ENCODE measurements around the gene PEX10. TPM values are rescaled to one million over a fixed set of nuclear protein-coding genes. Genes with fewer than 3 reads are reported as not detected.
"Not testable (repeated sequence)": the region's sequence is repeated elsewhere in the genome, so short reads cannot be mapped to it uniquely, and the experiment has no call there.

PEX10 gene
- polyA plus RNA-seq, result 10 to 100 TPM; 19.7 to 21.1 TPM

GRCh38 chr1:2412395-2412772 lies at the start of gene PEX10:
PEX10 (minus strand) TSS chr1:2412564; CDS start chr1:2412502, 62 bp downstream.
- Histone ChIP-seq H3K27me3 (ENCODE audit: control insufficient read depth in 1 of 2, insufficient read depth in 2 of 2, low read length in 2 of 2) (no peaks in the 10 kb centered on the region), H3K4me3 (ENCODE audit: low read depth in 1 of 2, low read length in 2 of 2) (peak within 1 kb of the TSS; percentile 90 to 94), H3K4me1 (ENCODE audit: control insufficient read depth in 2 of 2, insufficient read depth in 2 of 2, low read length in 1 of 2) (peaks cover 6 to 26% of the 10 kb centered on the region in 2 donors), H3K36me3 (ENCODE audit: control insufficient read depth in 2 of 2, insufficient read depth in 2 of 2, low read length in 1 of 2) (peaks cover 0 to 12% of the 10 kb centered on the region in 2 donors), H3K27ac (ENCODE audit: low read depth in 2 of 2, low read length in 1 of 2) (peak within 1 kb of the TSS; percentile 87 to 94), H3K9me3 (ENCODE audit: control insufficient read depth in 2 of 2, insufficient read depth in 1 of 2, low read depth in 1 of 2, low read length in 1 of 2) (no peaks in the 10 kb centered on the region)
- WGBS, 2 donors, result 1 to 2% methylated on average over 37 to 55 of the region's 55 CpGs

GRCh38 chr1:2460996-2461751 lies 48.8 kb upstream of the PEX10 start:
- Histone ChIP-seq H3K9me3 (ENCODE audit: control insufficient read depth in 2 of 2, insufficient read depth in 1 of 2, low read depth in 1 of 2, low read length in 1 of 2) (no peaks in the 10 kb centered on the region), H3K36me3 (ENCODE audit: control insufficient read depth in 2 of 2, insufficient read depth in 2 of 2, low read length in 1 of 2) (no peaks in the 10 kb centered on the region), H3K4me3 (ENCODE audit: low read depth in 1 of 2, low read length in 2 of 2) (no peak overlapping the region), H3K4me1 (ENCODE audit: control insufficient read depth in 2 of 2, insufficient read depth in 2 of 2, low read length in 1 of 2) (peaks cover under 1 to 10% of the 10 kb centered on the region in 2 donors), H3K27ac (ENCODE audit: low read depth in 2 of 2, low read length in 1 of 2) (no peak overlapping the region), H3K27me3 (ENCODE audit: control insufficient read depth in 1 of 2, insufficient read depth in 2 of 2, low read length in 2 of 2) (no peaks in the 10 kb centered on the region)
- WGBS, 2 donors, result 75 to 78% methylated on average over 18 of the region's 18 CpGs

GRCh38 chr1:2460203-2460602 lies 47.8 kb upstream of the PEX10 start:
- H3K4me3 ChIP-seq (ENCODE audit: low read depth in 1 of 2, low read length in 2 of 2), result no peak overlapping the region
- H3K36me3 ChIP-seq (ENCODE audit: control insufficient read depth in 2 of 2, insufficient read depth in 2 of 2, low read length in 1 of 2), result no peaks in the 10 kb centered on the region
- H3K27me3 ChIP-seq (ENCODE audit: control insufficient read depth in 1 of 2, insufficient read depth in 2 of 2, low read length in 2 of 2), result no peaks in the 10 kb centered on the region
- WGBS, 2 donors, result 72 to 73% methylated on average over 8 of the region's 8 CpGs
- H3K9me3 ChIP-seq (ENCODE audit: control insufficient read depth in 2 of 2, insufficient read depth in 1 of 2, low read depth in 1 of 2, low read length in 1 of 2), result no peaks in the 10 kb centered on the region
- peaks cover 3 to 6% of the 10 kb centered on the region in 2 donors for H3K4me1 ChIP-seq (ENCODE audit: control insufficient read depth in 2 of 2, insufficient read depth in 2 of 2, low read length in 1 of 2)
- H3K27ac ChIP-seq (ENCODE audit: low read depth in 2 of 2, low read length in 1 of 2), result no peak overlapping the region

- Histone ChIP-seq H3K27me3 (ENCODE audit: control insufficient read depth in 1 of 2, insufficient read depth in 2 of 2, low read length in 2 of 2) (no peaks in the 10 kb centered on the region), H3K9me3 (ENCODE audit: control insufficient read depth in 2 of 2, insufficient read depth in 1 of 2, low read depth in 1 of 2, low read length in 1 of 2) (no peaks in the 10 kb centered on the region), H3K4me3 (ENCODE audit: low read depth in 1 of 2, low read length in 2 of 2) (no peak overlapping the region), H3K4me1 (ENCODE audit: control insufficient read depth in 2 of 2, insufficient read depth in 2 of 2, low read length in 1 of 2) (peaks cover 2 to 3% of the 10 kb centered on the region in 2 donors), H3K27ac (ENCODE audit: low read depth in 2 of 2, low read length in 1 of 2) (no peak overlapping the region), H3K36me3 (ENCODE audit: control insufficient read depth in 2 of 2, insufficient read depth in 2 of 2, low read length in 1 of 2) (no peaks in the 10 kb centered on the region)
- 54 to 65% methylated on average over 22 to 23 of the region's 23 CpGs for WGBS, 2 donors
Measured at GRCh38 chr1:2459757-2460156, 47.4 kb upstream of the PEX10 start.

GRCh38 chr1:2459102-2459753 lies 46.9 kb upstream of the PEX10 start:
- not testable (repeated sequence) for H3K27me3 ChIP-seq (ENCODE audit: control insufficient read depth in 1 of 2, insufficient read depth in 2 of 2, low read length in 2 of 2); H3K4me1 ChIP-seq (ENCODE audit: control insufficient read depth in 2 of 2, insufficient read depth in 2 of 2, low read length in 1 of 2); H3K9me3 ChIP-seq (ENCODE audit: control insufficient read depth in 2 of 2, insufficient read depth in 1 of 2, low read depth in 1 of 2, low read length in 1 of 2); H3K4me3 ChIP-seq (ENCODE audit: low read depth in 1 of 2, low read length in 2 of 2); H3K36me3 ChIP-seq (ENCODE audit: control insufficient read depth in 2 of 2, insufficient read depth in 2 of 2, low read length in 1 of 2); H3K27ac ChIP-seq (ENCODE audit: low read depth in 2 of 2, low read length in 1 of 2)
- 76 to 79% methylated on average over 14 to 16 of the region's 16 CpGs for WGBS, 2 donors

- Histone ChIP-seq H3K4me3 (ENCODE audit: low read depth in 1 of 2, low read length in 2 of 2) (no peak overlapping the region), H3K4me1 (ENCODE audit: control insufficient read depth in 2 of 2, insufficient read depth in 2 of 2, low read length in 1 of 2) (peaks cover 0 to 3% of the 10 kb centered on the region in 2 donors), H3K27ac (ENCODE audit: low read depth in 2 of 2, low read length in 1 of 2) (no peak overlapping the region), H3K36me3 (ENCODE audit: control insufficient read depth in 2 of 2, insufficient read depth in 2 of 2, low read length in 1 of 2) (no peaks in the 10 kb centered on the region), H3K9me3 (ENCODE audit: control insufficient read depth in 2 of 2, insufficient read depth in 1 of 2, low read depth in 1 of 2, low read length in 1 of 2) (no peaks in the 10 kb centered on the region), H3K27me3 (ENCODE audit: control insufficient read depth in 1 of 2, insufficient read depth in 2 of 2, low read length in 2 of 2) (no peaks in the 10 kb centered on the region)
- 82% methylated on average over 18 of the region's 18 CpGs for WGBS, 2 donors
Measured at GRCh38 chr1:2458687-2459086, 46.3 kb upstream of the PEX10 start.

- Histone ChIP-seq H3K27me3 (ENCODE audit: control insufficient read depth in 1 of 2, insufficient read depth in 2 of 2, low read length in 2 of 2) (no peaks in the 10 kb centered on the region), H3K36me3 (ENCODE audit: control insufficient read depth in 2 of 2, insufficient read depth in 2 of 2, low read length in 1 of 2) (no peaks in the 10 kb centered on the region), H3K4me3 (ENCODE audit: low read depth in 1 of 2, low read length in 2 of 2) (no peak overlapping the region), H3K4me1 (ENCODE audit: control insufficient read depth in 2 of 2, insufficient read depth in 2 of 2, low read length in 1 of 2) (peaks cover 0 to 3% of the 10 kb centered on the region in 2 donors), H3K27ac (ENCODE audit: low read depth in 2 of 2, low read length in 1 of 2) (no peak overlapping the region), H3K9me3 (ENCODE audit: control insufficient read depth in 2 of 2, insufficient read depth in 1 of 2, low read depth in 1 of 2, low read length in 1 of 2) (no peaks in the 10 kb centered on the region)
- 75 to 85% methylated on average over 17 of the region's 17 CpGs for WGBS, 2 donors
Measured at GRCh38 chr1:2457444-2457843, 45.1 kb upstream of the PEX10 start.

- Histone ChIP-seq H3K9me3 (ENCODE audit: control insufficient read depth in 2 of 2, insufficient read depth in 1 of 2, low read depth in 1 of 2, low read length in 1 of 2) (no peaks in the 10 kb centered on the region), H3K27ac (ENCODE audit: low read depth in 2 of 2, low read length in 1 of 2) (no peak overlapping the region), H3K27me3 (ENCODE audit: control insufficient read depth in 1 of 2, insufficient read depth in 2 of 2, low read length in 2 of 2) (no peaks in the 10 kb centered on the region), H3K36me3 (ENCODE audit: control insufficient read depth in 2 of 2, insufficient read depth in 2 of 2, low read length in 1 of 2) (no peaks in the 10 kb centered on the region), H3K4me3 (ENCODE audit: low read depth in 1 of 2, low read length in 2 of 2) (no peak overlapping the region), H3K4me1 (ENCODE audit: control insufficient read depth in 2 of 2, insufficient read depth in 2 of 2, low read length in 1 of 2) (peaks cover 0 to 3% of the 10 kb centered on the region in 2 donors)
- WGBS, 2 donors, result 43 to 44% methylated on average over 21 of the region's 21 CpGs
Measured at GRCh38 chr1:2455757-2456156, 43.4 kb upstream of the PEX10 start.

- WGBS, 2 donors, result 78 to 80% methylated on average over 10 of the region's 10 CpGs
- Histone ChIP-seq H3K4me3 (ENCODE audit: low read depth in 1 of 2, low read length in 2 of 2) (no peak overlapping the region), H3K27ac (ENCODE audit: low read depth in 2 of 2, low read length in 1 of 2) (no peak overlapping the region), H3K4me1 (ENCODE audit: control insufficient read depth in 2 of 2, insufficient read depth in 2 of 2, low read length in 1 of 2) (peaks cover 3 to 6% of the 10 kb centered on the region in 2 donors), H3K9me3 (ENCODE audit: control insufficient read depth in 2 of 2, insufficient read depth in 1 of 2, low read depth in 1 of 2, low read length in 1 of 2) (no peaks in the 10 kb centered on the region), H3K36me3 (ENCODE audit: control insufficient read depth in 2 of 2, insufficient read depth in 2 of 2, low read length in 1 of 2) (no peaks in the 10 kb centered on the region), H3K27me3 (ENCODE audit: control insufficient read depth in 1 of 2, insufficient read depth in 2 of 2, low read length in 2 of 2) (no peaks in the 10 kb centered on the region)
Measured at GRCh38 chr1:2454227-2454626, 41.9 kb upstream of the PEX10 start.

GRCh38 chr1:2452932-2453315 lies 40.6 kb upstream of the PEX10 start:
- H3K27ac ChIP-seq (ENCODE audit: low read depth in 2 of 2, low read length in 1 of 2), result no peak overlapping the region
- no peaks in the 10 kb centered on the region for H3K27me3 ChIP-seq (ENCODE audit: control insufficient read depth in 1 of 2, insufficient read depth in 2 of 2, low read length in 2 of 2)
- no peaks in the 10 kb centered on the region for H3K9me3 ChIP-seq (ENCODE audit: control insufficient read depth in 2 of 2, insufficient read depth in 1 of 2, low read depth in 1 of 2, low read length in 1 of 2)
- peaks cover 3 to 6% of the 10 kb centered on the region in 2 donors for H3K4me1 ChIP-seq (ENCODE audit: control insufficient read depth in 2 of 2, insufficient read depth in 2 of 2, low read length in 1 of 2)
- H3K36me3 ChIP-seq (ENCODE audit: control insufficient read depth in 2 of 2, insufficient read depth in 2 of 2, low read length in 1 of 2), result no peaks in the 10 kb centered on the region
- H3K4me3 ChIP-seq (ENCODE audit: low read depth in 1 of 2, low read length in 2 of 2), result no peak overlapping the region
- 68 to 76% methylated on average over 19 of the region's 19 CpGs for WGBS, 2 donors

Measured in esophagus (tissue), 2 donors.